ENCODE data around the gene SRP54. TPM values are rescaled to one million over a fixed set of nuclear protein-coding genes. Genes with fewer than 3 reads are reported as not detected.
"Not testable (repeated sequence)": the region's sequence is repeated elsewhere in the genome, so short reads cannot be mapped to it uniquely, and the experiment has no call there.

SRP54 gene
- polyA plus RNA-seq, 4 donors: 53.7 to 76.9 (median 73.0) TPM

DNA sequence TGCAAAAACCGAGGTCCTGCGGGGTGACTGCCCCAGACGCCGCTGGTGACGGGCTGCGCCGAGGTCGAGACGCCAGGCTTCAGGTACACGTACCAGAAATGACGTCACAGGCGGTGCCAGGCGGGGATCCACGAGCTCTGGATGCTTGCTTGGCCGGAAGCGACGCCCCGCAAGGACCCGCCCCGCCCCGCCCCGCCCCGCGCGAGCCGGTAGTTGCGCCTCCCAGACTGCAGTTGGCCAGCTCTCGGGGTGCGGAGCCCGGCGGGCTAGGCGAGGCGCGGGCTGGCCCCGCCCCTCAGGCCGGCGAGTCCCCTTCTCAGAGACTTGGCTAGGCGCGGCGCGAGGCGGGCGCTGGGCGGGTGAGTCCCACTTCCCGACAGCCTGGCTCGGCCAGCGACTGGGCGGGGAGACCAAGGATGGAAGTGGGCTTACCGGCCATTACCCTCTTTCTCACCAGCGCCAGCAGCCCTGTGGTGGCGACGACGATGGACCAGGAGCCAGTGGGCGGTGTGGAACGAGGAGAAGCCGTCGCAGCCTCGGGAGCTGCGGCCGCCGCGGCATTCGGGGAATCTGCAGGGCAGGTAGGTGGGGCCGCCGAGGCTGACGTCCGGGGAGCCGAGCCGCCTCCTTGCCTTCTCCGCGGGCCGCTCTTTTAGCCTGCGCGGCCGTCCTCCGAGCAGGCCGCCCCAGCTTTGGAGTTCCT lies 63.4 kb downstream of the SRP54 start, which contains the start of gene FAM177A1:
Gene FAM177A1 (plus strand): TSS at position 225 of the 703 bp plus-strand sequence. CDS start 192 bp downstream, at position 417.
- DNase-seq (ENCODE audit: low read depth in 4 of 4, low spot score in 3 of 4): peak; percentile 72 to 85 (median 81)

DNA sequence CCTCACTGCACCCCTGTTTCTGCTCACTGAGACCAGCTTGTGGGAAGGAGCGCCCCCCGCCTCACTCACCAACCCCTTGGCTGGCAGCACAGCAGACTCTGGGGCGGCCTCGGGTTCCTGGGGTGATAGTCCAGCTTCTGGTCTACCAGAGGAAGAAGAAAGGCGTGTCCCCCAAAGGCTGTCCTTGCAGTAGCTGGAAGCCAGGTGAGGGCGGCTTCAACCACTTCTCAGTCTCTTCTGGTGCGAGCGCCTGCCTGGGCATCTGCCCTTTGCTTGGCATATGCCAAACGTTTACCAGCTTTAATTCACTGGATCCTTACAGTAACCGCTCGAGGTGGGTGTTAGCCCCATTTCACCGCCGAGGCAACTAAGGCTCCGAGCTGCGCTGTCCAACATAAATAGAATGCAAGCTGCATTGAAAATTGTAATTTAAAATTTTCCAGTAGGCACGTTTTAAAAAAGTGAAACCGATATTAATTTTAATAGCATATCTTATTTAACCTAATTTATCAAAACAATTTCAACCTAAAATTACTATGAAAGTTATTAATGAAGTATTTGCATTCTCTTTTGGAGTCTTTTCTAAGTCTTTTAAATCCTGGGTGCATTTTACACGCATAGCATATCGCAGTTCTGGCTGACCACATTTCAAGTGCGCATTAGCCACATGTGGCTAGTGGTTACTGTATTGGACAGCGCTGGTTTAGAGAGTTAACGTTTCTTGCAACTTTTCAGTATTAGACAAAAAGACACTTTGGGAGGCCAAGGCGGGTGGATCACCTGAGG lies 64.2 kb downstream of the SRP54 start:
- DNase-seq (ENCODE audit: low read depth in 4 of 4, low spot score in 3 of 4): peak in 3 of 4 donors; percentile 21 to 23 (median 22)

DNA sequence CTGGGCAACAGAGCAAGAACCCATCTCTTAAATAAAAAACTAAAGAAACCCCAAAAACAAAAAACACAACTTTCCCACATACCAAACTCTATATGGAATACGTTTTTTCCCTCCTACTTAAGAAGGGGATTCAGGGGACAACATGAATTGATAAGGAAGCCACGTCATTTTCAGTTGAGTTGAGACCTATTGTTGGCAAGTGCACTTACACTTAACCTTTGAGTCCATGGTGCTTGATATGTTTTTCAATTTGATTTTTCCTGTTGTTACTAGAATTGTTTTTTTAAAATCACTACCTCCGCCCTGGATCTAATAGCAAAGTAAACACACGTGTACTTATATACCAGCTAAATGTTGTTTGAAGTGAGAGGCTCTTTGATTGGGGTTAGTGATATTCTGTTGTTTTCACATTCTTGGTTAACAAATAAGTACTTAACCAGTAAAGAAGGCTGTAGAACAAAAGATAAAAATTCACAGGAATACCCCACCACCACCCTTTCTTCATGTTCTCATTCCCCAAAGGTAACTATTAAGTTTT lies 65.3 kb downstream of the SRP54 start:
- no peak for DNase-seq (ENCODE audit: low read depth in 4 of 4, low spot score in 3 of 4)

DNA sequence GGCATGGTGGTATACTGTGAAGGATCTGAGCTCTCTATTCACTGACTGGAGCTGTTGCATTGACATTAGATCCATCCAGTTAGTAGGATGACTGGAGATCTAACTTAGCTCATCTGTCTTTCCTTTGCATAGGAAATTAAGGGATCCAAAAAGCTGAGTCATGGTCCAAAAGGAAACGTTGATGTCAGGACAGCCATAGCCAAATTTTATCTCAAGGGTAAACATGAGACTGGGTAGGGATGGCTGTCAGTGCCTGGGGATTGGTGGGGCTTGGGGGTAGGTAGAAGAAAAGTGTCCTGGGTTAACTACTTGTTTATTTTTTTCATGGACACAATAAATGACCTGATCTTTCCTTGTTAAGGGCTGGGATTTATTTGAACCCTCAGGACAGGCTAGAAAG lies 67.9 kb downstream of the SRP54 start:
- DNase-seq (ENCODE audit: low read depth in 4 of 4, low spot score in 3 of 4): no peak

DNA sequence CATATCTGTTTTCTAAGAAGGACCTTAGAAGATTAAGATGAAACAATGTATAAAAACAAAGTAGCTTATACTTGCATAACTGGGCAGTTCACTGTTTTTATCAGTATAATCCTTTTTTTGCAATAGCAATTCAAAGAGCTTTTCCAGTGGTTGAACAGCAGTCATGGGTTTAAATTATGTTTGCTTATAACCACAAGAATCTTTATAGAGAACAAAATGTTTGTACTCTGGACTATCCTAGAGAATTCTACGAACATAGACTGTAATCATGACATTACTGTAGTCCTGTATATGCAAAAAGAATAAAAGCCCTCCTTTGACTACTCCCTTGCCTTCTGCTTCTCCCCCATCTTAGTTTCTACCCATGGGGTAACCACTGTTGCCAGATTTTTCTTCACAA lies 69.0 kb downstream of the SRP54 start:
- no peak for DNase-seq (ENCODE audit: low read depth in 4 of 4, low spot score in 3 of 4)

DNA sequence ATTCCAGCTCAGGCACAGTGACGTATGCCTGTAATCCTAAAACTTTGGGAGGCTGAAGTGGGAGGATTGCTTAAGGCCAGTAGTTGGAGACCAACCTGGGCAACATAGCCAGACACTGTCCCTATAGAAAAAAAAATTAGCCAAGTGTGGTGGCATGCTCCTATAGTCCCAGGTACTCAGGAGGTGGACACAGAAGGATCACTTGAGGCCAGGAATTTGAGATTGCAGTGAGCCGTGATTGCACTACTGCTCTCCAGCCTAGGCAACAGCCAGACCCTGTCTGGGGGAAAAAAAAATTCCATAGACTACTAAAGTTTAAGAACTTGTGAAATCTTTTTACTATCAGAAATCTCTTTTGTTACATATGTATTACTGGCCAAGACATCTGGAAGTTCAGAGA lies 69.8 kb downstream of the SRP54 start:
- no peak for DNase-seq (ENCODE audit: low read depth in 4 of 4, low spot score in 3 of 4)

DNA sequence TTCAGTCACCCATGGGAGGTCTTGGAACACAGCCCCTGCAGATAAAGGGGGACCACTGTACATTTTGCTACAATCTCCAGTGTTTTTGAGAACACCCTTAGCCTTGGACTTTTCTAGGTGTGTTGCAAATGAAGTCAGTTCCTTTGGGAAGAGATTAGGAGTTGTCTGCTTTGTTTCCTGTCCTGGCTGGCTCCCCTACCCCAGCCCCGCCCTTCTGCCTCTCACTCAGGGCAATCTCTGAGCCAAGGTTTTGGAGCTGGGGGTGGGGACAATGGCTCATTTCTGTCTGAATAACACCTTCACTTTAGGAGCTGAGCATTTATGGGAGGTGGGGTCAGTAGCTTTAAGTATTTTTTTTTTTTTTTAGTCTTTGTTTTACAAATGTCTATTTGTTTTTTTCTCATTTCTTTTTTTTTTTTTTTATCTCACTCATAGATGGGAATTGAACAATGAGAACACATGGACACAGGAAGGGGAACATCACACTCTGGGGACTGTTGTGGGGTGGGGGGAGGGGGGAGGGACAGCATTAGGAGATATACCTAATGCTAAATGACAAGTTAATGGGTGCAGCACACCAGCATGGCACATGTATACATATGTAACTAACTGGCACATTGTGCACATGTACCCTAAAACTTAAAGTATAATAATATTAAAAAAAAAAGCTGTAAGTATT lies 78.5 kb downstream of the SRP54 start:
- not testable (repeated sequence) for DNase-seq (ENCODE audit: low read depth in 4 of 4, low spot score in 3 of 4)

DNA sequence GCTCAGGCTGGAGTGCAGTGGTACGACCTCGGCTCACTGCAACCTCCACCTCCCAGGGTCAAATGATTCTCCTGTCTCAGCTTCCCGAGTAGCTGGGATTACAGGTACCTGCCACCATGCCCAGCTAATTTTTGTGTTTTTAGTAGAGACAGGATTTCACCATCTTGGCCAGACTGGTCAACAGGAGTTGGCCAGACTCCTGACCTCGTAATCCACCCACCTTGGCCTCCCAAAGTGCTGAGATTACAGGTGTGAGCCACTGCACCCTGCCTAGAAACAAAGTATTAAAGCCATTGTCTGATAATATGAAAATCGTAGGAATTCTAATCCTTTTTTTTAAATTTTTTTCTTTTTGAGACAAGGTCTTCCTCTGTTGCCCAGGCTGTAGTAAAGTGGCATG lies 82.9 kb downstream of the SRP54 start:
- not testable (repeated sequence) for DNase-seq (ENCODE audit: low read depth in 4 of 4, low spot score in 3 of 4)

DNA sequence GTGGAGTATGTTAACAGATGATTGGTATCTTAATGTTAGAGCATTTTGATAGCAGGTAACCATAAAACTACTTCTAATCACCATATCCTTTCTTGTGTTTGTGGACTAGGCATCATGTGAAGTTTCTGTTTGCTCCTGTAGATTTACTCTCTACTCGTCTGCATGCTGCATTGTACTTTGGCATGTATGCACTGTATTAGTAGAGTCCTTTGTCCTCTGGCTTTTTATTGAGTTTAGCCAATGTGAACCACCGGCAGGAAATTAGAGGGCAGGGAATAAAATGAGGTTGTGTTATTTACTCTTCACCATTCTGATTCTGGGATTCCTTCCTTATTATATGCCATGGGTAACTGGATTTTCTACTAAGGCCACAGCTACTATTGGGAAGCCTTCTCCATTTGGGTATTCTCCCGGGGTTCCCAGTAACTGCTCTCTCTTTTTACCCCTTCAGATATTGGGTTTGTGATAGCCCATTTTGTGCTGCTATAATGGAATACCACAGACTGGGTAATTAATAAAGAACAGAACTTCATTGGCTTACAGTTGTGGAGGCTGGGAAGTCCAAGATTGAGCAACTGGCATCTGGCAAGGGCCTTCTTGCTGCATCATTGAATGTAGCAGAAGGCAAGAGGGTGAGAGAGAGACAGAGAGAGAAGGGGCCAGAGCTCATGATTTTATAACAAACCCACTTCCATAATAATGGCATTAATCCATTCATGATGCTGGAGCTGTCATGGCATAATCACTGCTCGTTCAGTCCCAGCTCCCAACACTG lies 85.6 kb downstream of the SRP54 start:
- DNase-seq (ENCODE audit: low read depth in 4 of 4, low spot score in 3 of 4): no peak

DNA sequence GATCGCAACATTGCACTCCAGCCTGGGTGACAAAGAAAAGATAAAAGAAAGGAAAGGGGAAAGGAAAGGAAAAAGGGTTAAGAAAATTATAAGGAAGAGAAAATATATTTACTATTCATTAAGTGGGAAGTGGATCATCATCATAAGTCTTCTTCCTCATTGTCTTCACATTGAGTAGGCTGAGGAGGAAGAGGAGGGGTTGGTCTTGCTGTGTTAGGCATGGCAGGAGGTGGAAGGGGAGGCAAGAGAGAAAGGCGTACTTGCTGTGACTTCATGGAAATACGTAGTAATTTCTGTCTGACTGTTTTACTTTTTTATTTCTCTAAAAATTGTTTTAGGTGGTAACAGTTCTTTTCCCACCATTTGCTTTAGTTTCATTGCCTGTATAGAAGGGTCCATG lies 89.4 kb downstream of the SRP54 start:
- no peak for DNase-seq (ENCODE audit: low read depth in 4 of 4, low spot score in 3 of 4)

DNA sequence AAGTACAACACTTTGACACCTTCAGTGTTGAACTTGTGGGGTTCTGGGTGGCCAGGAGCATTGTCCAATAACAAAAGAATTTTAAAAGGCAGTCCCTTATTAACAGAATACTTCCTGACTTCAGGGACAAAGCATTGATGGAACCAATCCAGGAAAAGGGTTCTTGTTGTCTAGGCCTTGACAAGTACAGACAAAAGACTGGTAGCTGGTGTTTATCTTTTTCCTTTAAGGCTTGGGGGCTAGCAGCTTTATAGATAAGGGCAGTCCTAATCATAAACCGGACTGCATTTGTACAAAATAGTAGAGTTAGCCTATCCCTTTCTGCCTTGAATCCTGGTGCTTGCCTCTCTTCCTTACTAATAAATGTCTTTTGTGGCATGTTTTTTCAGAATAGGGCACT lies 90.7 kb downstream of the SRP54 start:
- no peak for DNase-seq (ENCODE audit: low read depth in 4 of 4, low spot score in 3 of 4)

DNA sequence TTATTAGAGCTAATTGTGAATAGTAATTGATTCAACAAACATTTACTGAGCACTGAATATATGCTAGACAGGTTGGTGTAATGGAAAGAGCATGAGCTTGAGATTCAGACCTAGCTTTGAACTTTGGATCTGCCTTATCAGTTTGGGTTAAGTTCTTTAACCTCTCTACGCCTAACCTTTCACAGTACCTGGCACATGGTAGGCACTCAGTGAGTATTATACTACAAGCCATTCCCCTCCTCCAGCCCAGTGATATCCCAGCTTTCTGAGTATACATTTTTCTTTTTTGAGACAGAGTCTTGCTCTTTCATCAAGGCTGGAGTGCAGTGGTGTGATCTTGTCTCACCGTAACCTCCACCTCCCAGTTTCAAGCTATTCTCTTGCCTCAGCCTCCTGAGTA lies 95.3 kb downstream of the SRP54 start:
- no peak for DNase-seq (ENCODE audit: low read depth in 4 of 4, low spot score in 3 of 4)

Other genes starting within 250 kb of the SRP54 start
- gene BAZ1A, start 107.6 kb upstream of the SRP54 start, polyA plus RNA-seq (ENCODE audit: insufficient read length in 4 of 4): 10 to 100 TPM; 15.3 to 32.5 (median 27.9) TPM
- gene FAM177A1, start 63.3 kb downstream of the SRP54 start, polyA plus RNA-seq (ENCODE audit: insufficient read length in 4 of 4): 10 to 100 TPM; 41.0 to 71.3 (median 56.3) TPM
- gene PPP2R3C, start 139.0 kb downstream of the SRP54 start, polyA plus RNA-seq (ENCODE audit: insufficient read length in 4 of 4): 10 to 100 TPM; 42.8 to 57.2 (median 49.7) TPM
- 10 to 100 TPM; 21.0 to 33.4 (median 29.9) TPM for gene PRORP, start 139.6 kb downstream of the SRP54 start, polyA plus RNA-seq (ENCODE audit: insufficient read length in 4 of 4)